Dorsolateral prefrontal cortex (tissue), 118 donors: ENCODE data around the gene PAK1. TPM values are rescaled to one million over a fixed set of nuclear protein-coding genes. Genes with fewer than 3 reads are reported as not detected.

Experiments used
- total RNA-seq, 120 experiments: library from RNA; stranded (reverse); gene quantifications; one replicate each; pipeline versions ENCODE4 v1.2.3 to v1.2.4, GENCODE V29; 2022

The PAK1 gene
- total RNA-seq, 120 experiments from 2014 or later: 77.4 to 424 (median 270) TPM

Other genes starting within 250 kb of the PAK1 start
- gene GDPD4, start 172.4 kb downstream of the PAK1 start, total RNA-seq: under 1 TPM in 6 of 120 experiments, not detected in 114; 0.18 to 0.65 (median 0.53) TPM
- 1 to 10 TPM; 3.0 to 10.0 (median 6.8) TPM for gene AQP11, start 115.9 kb upstream of the PAK1 start, total RNA-seq
- 100 to 1,000 TPM in 95 of 120 experiments, 10 to 100 TPM in 25; 82.2 to 173 (median 107) TPM for gene CLNS1A, start 163.7 kb upstream of the PAK1 start, total RNA-seq